SK-N-MC (cell line): ENCODE data around the gene CORIN.

Experiments used
- EZH2 ChIP-seq: fragments of 200-600 bp; sonication (generic); IDR thresholded peaks from one replicate; pipeline ENCODE4 v1.6.1; 2017; ENCODE audit warnings: antibody characterized with exemption
- FOXP2 ChIP-seq: optimal IDR thresholded peaks from 2 replicates; pipeline ENCODE3; 2011; ENCODE audit warnings: mild to moderate bottlenecking, moderate library complexity; ENCODE audit not compliant: insufficient read depth; ENCODE audit errors: extremely low read length, control extremely low read depth
- POLR2AphosphoS5 ChIP-seq: IDR thresholded peaks from 2 replicates; pipeline ENCODE4 v1.6.1; 2012; ENCODE audit warnings: mild to moderate bottlenecking, low read depth, low read length, borderline replicate concordance

DNA sequence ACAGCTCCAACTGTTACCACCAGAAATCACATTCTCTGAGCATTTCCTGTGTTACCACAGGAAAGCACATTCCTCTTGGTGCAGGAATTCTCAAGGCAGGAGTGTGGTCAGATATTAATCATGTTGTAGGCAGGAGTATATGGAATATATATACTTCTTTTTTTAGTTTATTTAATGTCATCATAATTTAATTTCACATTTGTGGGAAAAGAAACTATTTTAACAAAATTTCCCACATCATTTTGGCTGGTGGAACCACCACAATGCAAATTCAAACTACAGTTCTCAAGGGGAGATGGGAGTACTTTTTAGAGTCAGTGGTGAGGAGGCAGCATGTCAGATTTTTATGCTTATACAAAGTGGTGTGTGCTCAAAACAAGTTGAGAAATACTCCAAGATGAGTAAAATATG, 213.8 kb downstream of the CORIN start:
- TF ChIP-seq POLR2AphosphoS5: no peak
- TF ChIP-seq EZH2: no peak
- TF ChIP-seq FOXP2: peak; percentile 6
